C4-2B (cell line): Measurements from ENCODE around the gene ZNF562.

Source experiments
- ZFX ChIP-seq: fragments of 450-650 bp; IDR thresholded peaks from 2 replicates; pipeline ENCODE4 v1.6.1; 2017
- TF ChIP-seq, protein P1 (sequence below): fragments of 450-650 bp; conservative IDR thresholded peaks from 2 replicates; pipeline ENCODE4 v1.5.1; 2017; ENCODE audit warnings: mild to moderate bottlenecking

DNA sequence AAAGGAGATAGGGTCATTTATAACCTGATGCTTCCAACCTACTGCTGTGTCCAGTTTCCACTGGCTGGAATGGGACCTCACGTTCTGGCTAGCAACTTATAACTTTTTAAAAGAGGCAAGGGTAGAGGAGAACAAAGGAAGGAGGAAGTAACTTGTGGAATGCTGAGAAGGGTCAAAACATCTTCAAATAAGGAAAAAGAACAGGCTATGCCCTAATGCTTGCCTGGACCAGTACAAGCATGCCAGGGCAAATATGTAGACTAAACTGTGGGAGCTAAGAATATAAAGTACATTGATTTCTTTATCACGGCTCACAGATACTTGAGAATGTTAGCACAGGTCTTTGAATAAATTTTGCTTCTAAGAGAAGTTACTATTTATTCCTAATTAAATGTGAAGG is 52.4 kb downstream of the ZNF562 start:
- TF ChIP-seq, protein P1, sequence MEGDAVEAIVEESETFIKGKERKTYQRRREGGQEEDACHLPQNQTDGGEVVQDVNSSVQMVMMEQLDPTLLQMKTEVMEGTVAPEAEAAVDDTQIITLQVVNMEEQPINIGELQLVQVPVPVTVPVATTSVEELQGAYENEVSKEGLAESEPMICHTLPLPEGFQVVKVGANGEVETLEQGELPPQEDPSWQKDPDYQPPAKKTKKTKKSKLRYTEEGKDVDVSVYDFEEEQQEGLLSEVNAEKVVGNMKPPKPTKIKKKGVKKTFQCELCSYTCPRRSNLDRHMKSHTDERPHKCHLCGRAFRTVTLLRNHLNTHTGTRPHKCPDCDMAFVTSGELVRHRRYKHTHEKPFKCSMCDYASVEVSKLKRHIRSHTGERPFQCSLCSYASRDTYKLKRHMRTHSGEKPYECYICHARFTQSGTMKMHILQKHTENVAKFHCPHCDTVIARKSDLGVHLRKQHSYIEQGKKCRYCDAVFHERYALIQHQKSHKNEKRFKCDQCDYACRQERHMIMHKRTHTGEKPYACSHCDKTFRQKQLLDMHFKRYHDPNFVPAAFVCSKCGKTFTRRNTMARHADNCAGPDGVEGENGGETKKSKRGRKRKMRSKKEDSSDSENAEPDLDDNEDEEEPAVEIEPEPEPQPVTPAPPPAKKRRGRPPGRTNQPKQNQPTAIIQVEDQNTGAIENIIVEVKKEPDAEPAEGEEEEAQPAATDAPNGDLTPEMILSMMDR, result no peak
- no peak; the same call in 1 of the 2 replicates for TF ChIP-seq ZFX
